HFFc6 (cell line): ENCODE measurements around the gene BTNL2. TPM values are rescaled to one million over a fixed set of nuclear protein-coding genes. Genes with fewer than 3 reads are reported as not detected.
"Not testable (repeated sequence)": the region's sequence is repeated elsewhere in the genome, so short reads cannot be mapped to it uniquely, and the experiment has no call there.

Source experiments
- DNase-seq: peaks from one replicate; pipeline ENCODE4 v3.0.0-alpha.2; 2018
- H3K27ac Mint-ChIP-seq: 2 replicates; pipeline ENCODE4 v1.8.0; 2020; ENCODE audit warnings: mild to moderate bottlenecking, mixed read lengths
- H3K27me3 Mint-ChIP-seq: 2 replicates; pipeline ENCODE4 v1.8.0; 2021; ENCODE audit warnings: mild to moderate bottlenecking, moderate library complexity, mixed read lengths; ENCODE audit not compliant: insufficient read depth
- H3K36me3 Mint-ChIP-seq: 2 replicates; pipeline ENCODE4 v1.8.0; 2021; ENCODE audit warnings: low read depth, mixed read lengths
- H3K4me1 Mint-ChIP-seq: 2 replicates; pipeline ENCODE4 v1.8.0; 2020; ENCODE audit warnings: low read depth, mixed read lengths
- H3K4me3 Mint-ChIP-seq: 2 replicates; pipeline ENCODE4 v1.8.0; 2020; ENCODE audit warnings: mild to moderate bottlenecking, moderate library complexity, mixed read lengths
- H3K9me3 Mint-ChIP-seq: 2 replicates; pipeline ENCODE4 v1.8.0; 2020; ENCODE audit warnings: mild to moderate bottlenecking, mixed read lengths
- total RNA-seq, 6 experiments: library from RNA; stranded (reverse); fragmentation: NEBNext Ultra II Directional; extraction: Animal tissue kit (Norgen Biotek cat#: 25700); gene quantifications; 2 replicates in 1 of 6; 3 replicates in 5 of 6; pipeline ENCODE4 v1.2.3, GENCODE V29; 2021
- TF ChIP-seq, protein P1 (sequence below): fragments of 200-600 bp; sonication (generic); IDR thresholded peaks from 2 replicates; pipeline ENCODE4 v1.5.0; 2021; ENCODE audit warnings: antibody characterized with exemption, mild to moderate bottlenecking

The BTNL2 gene
- total RNA-seq, 6 experiments from 2014 or later: not detected

DNA sequence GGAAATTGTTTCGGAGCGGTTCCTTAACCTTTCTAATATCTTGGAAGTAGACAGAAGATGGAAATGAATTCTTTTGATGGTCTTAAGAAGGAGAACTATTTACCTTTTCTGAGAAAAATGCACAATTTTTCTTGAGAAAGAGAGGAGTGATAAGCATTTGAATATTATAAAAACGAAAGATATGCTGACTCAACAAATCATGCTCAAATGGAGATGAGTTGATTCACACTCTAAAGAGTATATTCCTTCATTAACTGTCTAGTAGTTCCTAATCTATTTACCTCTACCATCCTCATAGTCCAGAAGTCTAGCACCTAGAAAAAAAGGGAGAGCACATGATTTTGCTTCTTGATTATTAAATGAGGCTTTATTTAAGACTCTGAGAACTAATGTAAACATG is 39.3 kb downstream of the BTNL2 start:
- no peaks in the 10 kb centered on the region for H3K36me3 Mint-ChIP-seq

GRCh38 chr6:32359225-32359624 is 47.8 kb downstream of the BTNL2 start:
- H3K9me3 Mint-ChIP-seq, H3K27me3 Mint-ChIP-seq: not testable (repeated sequence)

More for the DNA sequence above, 39.3 kb downstream of the BTNL2 start:
- Mint-ChIP-seq H3K9me3 (no peaks in the 10 kb centered on the region), H3K27ac (no peak overlapping the region), H3K4me1 (peaks cover 26% of the 10 kb centered on the region), H3K4me3 (no peak overlapping the region), H3K27me3 (peaks cover 18% of the 10 kb centered on the region)
- TF ChIP-seq, protein P1, sequence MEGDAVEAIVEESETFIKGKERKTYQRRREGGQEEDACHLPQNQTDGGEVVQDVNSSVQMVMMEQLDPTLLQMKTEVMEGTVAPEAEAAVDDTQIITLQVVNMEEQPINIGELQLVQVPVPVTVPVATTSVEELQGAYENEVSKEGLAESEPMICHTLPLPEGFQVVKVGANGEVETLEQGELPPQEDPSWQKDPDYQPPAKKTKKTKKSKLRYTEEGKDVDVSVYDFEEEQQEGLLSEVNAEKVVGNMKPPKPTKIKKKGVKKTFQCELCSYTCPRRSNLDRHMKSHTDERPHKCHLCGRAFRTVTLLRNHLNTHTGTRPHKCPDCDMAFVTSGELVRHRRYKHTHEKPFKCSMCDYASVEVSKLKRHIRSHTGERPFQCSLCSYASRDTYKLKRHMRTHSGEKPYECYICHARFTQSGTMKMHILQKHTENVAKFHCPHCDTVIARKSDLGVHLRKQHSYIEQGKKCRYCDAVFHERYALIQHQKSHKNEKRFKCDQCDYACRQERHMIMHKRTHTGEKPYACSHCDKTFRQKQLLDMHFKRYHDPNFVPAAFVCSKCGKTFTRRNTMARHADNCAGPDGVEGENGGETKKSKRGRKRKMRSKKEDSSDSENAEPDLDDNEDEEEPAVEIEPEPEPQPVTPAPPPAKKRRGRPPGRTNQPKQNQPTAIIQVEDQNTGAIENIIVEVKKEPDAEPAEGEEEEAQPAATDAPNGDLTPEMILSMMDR: no peak
- DNase-seq: no peak

DNA sequence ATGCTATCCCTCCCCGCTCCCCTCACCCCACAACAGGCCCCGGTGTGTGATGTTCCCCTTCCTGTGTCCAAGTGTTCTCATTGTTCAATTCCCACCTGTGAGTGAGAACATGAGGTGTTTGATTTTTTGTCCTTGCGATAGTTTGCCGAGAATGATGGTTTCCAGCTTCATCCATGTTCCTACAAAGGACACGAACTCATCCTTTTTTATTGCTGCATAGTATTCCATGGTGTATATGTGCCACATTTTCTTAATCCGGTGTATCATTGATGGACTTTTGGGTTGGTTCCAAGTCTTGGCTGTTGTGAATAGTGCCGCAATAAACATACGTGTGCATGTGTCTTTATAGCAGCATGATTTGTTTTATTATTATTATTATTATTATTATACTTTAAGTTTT is 48.4 kb downstream of the BTNL2 start:
- not testable (repeated sequence) for DNase-seq, H3K4me3 Mint-ChIP-seq, H3K27me3 Mint-ChIP-seq, H3K9me3 Mint-ChIP-seq, H3K4me1 Mint-ChIP-seq, H3K36me3 Mint-ChIP-seq, H3K27ac Mint-ChIP-seq

More at GRCh38 chr6:32359225-32359624, 47.8 kb downstream of the BTNL2 start:
- DNase-seq, H3K4me3 Mint-ChIP-seq, H3K4me1 Mint-ChIP-seq, H3K27ac Mint-ChIP-seq, H3K36me3 Mint-ChIP-seq: not testable (repeated sequence)

- no peaks in the 10 kb centered on the region for H3K4me1 Mint-ChIP-seq
- H3K27me3 Mint-ChIP-seq: peaks cover 4% of the 10 kb centered on the region; the same call in 1 of the 2 replicates
- no peaks in the 10 kb centered on the region for H3K9me3 Mint-ChIP-seq
- H3K27ac Mint-ChIP-seq: no peak overlapping the region
- no peak for DNase-seq
- TF ChIP-seq, protein P1: no peak
- no peak overlapping the region for H3K4me3 Mint-ChIP-seq
- no peaks in the 10 kb centered on the region for H3K36me3 Mint-ChIP-seq
These were observed 52.0 kb downstream of the BTNL2 start for GRCh38 chr6:32355018-32355417.

GRCh38 chr6:32353348-32353747 is 53.6 kb downstream of the BTNL2 start:
- Mint-ChIP-seq H3K36me3 (no peaks in the 10 kb centered on the region), H3K9me3 (no peaks in the 10 kb centered on the region), H3K4me3 (no peak overlapping the region), H3K4me1 (no peaks in the 10 kb centered on the region), H3K27ac (no peak overlapping the region), H3K27me3 (peaks cover 9% of the 10 kb centered on the region)
- DNase-seq: no peak
- TF ChIP-seq, protein P1: no peak

Other genes with a start within 250 kb of the BTNL2 start
- 1 to 10 TPM; 3.5 to 4.4 (median 3.7) TPM for gene EGFL8, start 242.6 kb downstream of the BTNL2 start, total RNA-seq
- gene AGPAT1, start 231.1 kb downstream of the BTNL2 start, total RNA-seq: 100 to 1,000 TPM in 5 of 6 experiments, 10 to 100 TPM in 1; 88.8 to 114 (median 104) TPM
- 10 to 100 TPM; 30.0 to 37.4 (median 34.7) TPM for gene RNF5, start 228.8 kb downstream of the BTNL2 start, total RNA-seq
- gene AGER, start 222.9 kb downstream of the BTNL2 start, total RNA-seq: 1 to 10 TPM; 6.2 to 7.6 (median 6.5) TPM
- gene PBX2, start 217.0 kb downstream of the BTNL2 start, total RNA-seq: 10 to 100 TPM; 50.7 to 61.4 (median 56.2) TPM
- gene GPSM3, start 214.5 kb downstream of the BTNL2 start, total RNA-seq: 10 to 100 TPM in 1 of 6 experiments, 1 to 10 TPM in 5; 4.0 to 10.1 (median 7.6) TPM
- under 1 TPM; 0.29 to 0.68 (median 0.48) TPM for gene NOTCH4, start 183.1 kb downstream of the BTNL2 start, total RNA-seq
- not detected for gene TSBP1, start 35.3 kb downstream of the BTNL2 start, total RNA-seq
- not detected for gene HLA-DRA, start 32.7 kb upstream of the BTNL2 start, total RNA-seq
- not detected for gene HLA-DRB5, start 123.1 kb upstream of the BTNL2 start, total RNA-seq
- not detected for gene HLA-DRB1, start 182.7 kb upstream of the BTNL2 start, total RNA-seq
- gene HLA-DQA1, start 230.2 kb upstream of the BTNL2 start, total RNA-seq: not detected